HEK293T (cell line): ENCODE results near the gene MEI4.

ENCODE experiments used
- ARNT ChIP-seq: fragments of 450-650 bp; IDR thresholded peaks from 2 replicates; pipeline ENCODE4 v1.6.1; 2017; ENCODE audit warnings: mild to moderate bottlenecking
- BHLHE40 ChIP-seq: fragments of 450-650 bp; IDR thresholded peaks from 2 replicates; pipeline ENCODE4 v1.6.1; 2016; ENCODE audit warnings: mild to moderate bottlenecking, moderate library complexity, borderline replicate concordance
- CTBP1 ChIP-seq: fragments of 450-650 bp; IDR thresholded peaks from 2 replicates; pipeline ENCODE4 v1.6.1; 2016; ENCODE audit warnings: borderline replicate concordance
- ELF4 ChIP-seq: fragments of 450-650 bp; IDR thresholded peaks from 2 replicates; pipeline ENCODE4 v1.6.1; 2017; ENCODE audit warnings: antibody characterized with exemption
- FOXA1 ChIP-seq: fragments of 450-650 bp; IDR thresholded peaks from 2 replicates; pipeline ENCODE4 v1.6.1; 2016; ENCODE audit warnings: mild to moderate bottlenecking
- FOXK2 ChIP-seq: fragments of 450-650 bp; IDR thresholded peaks from 2 replicates; pipeline ENCODE4 v1.6.1; 2016; ENCODE audit warnings: mild to moderate bottlenecking
- FOXM1 ChIP-seq: fragments of 450-650 bp; IDR thresholded peaks from 2 replicates; pipeline ENCODE4 v1.6.1; 2017; ENCODE audit warnings: mild to moderate bottlenecking, borderline replicate concordance
- HDGF ChIP-seq: fragments of 450-650 bp; IDR thresholded peaks from 2 replicates; pipeline ENCODE4 v1.6.1; 2017; ENCODE audit warnings: antibody characterized with exemption, borderline replicate concordance
- L3MBTL2 ChIP-seq: fragments of 450-650 bp; conservative IDR thresholded peaks from 2 replicates; pipeline ENCODE4 v1.6.1; 2016; ENCODE audit warnings: mild to moderate bottlenecking
- LEF1 ChIP-seq: fragments of 450-650 bp; IDR thresholded peaks from 2 replicates; pipeline ENCODE4 v1.6.1; 2017; ENCODE audit warnings: mild to moderate bottlenecking, borderline replicate concordance
- NFRKB ChIP-seq: fragments of 450-650 bp; IDR thresholded peaks from 2 replicates; pipeline ENCODE4 v1.6.1; 2016; ENCODE audit warnings: mild to moderate bottlenecking, moderate library complexity
- PKNOX1 ChIP-seq: fragments of 450-650 bp; IDR thresholded peaks from 2 replicates; pipeline ENCODE4 v1.6.1; 2016
- SP1 ChIP-seq: fragments of 450-650 bp; IDR thresholded peaks from 2 replicates; pipeline ENCODE4 v1.6.1; 2017
- TARDBP ChIP-seq: fragments of 450-650 bp; IDR thresholded peaks from 2 replicates; pipeline ENCODE4 v1.6.1; 2016

- TF ChIP-seq BHLHE40 (no peak), SP1 (no peak), NFRKB (no peak), TARDBP (no peak), CTBP1 (no peak), FOXK2 (no peak), ARNT (no peak), LEF1 (no peak), L3MBTL2 (no peak), FOXM1 (no peak), PKNOX1 (no peak), HDGF (no peak), FOXA1 (no peak), ELF4 (no peak)
These were observed 273.4 kb downstream of the MEI4 start for GRCh38 chr6:77926198-77926751.
